ENCODE results near the gene C1GALT1C1. TPM values are rescaled to one million over a fixed set of nuclear protein-coding genes. Genes with fewer than 3 reads are reported as not detected.

C1GALT1C1 gene
- total and polyA plus RNA-seq, 3 experiments from 2014 or later: 16.6 to 25.9 (median 18.8) TPM

DNA sequence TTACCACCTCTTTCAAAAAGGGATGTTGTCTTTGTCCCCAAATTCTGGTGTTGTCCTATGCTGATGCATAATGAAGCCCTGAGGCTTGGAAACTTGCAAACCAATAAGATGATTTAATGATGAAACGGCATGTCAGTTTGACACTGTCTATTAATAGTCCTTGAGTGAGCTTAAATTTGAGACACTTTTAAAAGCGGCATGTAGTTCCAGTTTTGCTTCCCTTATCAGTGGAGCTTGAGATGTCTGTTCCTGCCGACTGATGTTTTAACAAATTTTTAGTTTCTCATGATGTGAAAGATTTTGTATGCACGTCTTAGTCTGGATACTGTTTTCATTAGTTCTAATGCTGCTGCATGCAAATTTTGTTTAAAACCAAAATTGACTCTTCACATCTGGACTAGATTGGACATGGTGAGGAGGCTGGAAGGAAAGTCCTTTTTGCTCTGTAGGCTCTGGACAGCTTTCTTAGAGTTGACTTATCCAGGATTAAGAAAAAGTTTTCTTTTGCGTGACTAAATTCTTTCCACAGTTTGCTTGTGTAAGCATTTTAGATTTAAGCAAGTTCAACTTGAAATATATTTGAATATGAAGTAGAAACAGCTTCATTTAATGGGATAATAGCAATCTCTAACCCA lies 11.7 kb downstream of the C1GALT1C1 start:
- no peaks in the 10 kb centered on the region for H3K9me3 ChIP-seq (ENCODE audit: low read length)
- no peaks in the 10 kb centered on the region for H3K4me1 Mint-ChIP-seq
- H3K36me3 Mint-ChIP-seq: peaks cover 0 to 48% (median 2%) of the 10 kb centered on the region in 3 donors
- H3K4me3 Mint-ChIP-seq: no peak overlapping the region
- POLR2A ChIA-PET: no interaction called here
- no peak for DNase-seq
- no peaks in the 10 kb centered on the region for H3K36me3 ChIP-seq (ENCODE audit: insufficient read depth, low read length)
- no peak overlapping the region for H3K27ac ChIP-seq (ENCODE audit: low read depth, low read length)
- no peak overlapping the region for H3K4me3 ChIP-seq (ENCODE audit: low read length)
- no peaks in the 10 kb centered on the region for H3K4me1 ChIP-seq (ENCODE audit: insufficient read depth, low read length)
- CTCF ChIA-PET: no interaction called here
- no peaks in the 10 kb centered on the region for H3K27me3 ChIP-seq (ENCODE audit: insufficient read depth, low read length, poor library complexity, severe bottlenecking)
- peaks cover 0 to 2% of the 10 kb centered on the region in 2 donors for H3K27me3 Mint-ChIP-seq
- H3K27ac Mint-ChIP-seq: no peak overlapping the region
- no peaks in the 10 kb centered on the region for H3K9me3 Mint-ChIP-seq

DNA sequence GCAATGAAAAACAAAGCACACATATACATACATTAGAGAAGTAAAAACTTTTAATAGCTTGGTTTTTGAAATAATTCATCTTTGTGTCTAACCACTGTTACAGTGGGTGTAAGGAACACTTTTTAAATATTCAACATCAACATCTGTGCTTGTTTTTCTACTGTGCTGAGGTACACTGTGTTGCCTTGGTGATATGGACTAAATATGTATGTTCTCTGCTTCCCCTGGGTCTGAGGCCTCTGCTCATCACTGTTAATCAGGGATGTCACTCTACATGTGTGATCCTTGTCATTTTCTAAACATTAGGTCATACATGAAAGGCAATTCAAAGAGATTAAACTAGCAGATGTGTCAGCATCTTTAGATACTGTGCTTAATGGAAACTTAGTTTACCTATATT lies 15.0 kb downstream of the C1GALT1C1 start:
- Mint-ChIP-seq H3K4me3 (no peak overlapping the region), H3K36me3 (peaks cover 0 to 52% (median 4%) of the 10 kb centered on the region in 3 donors), H3K27me3 (no peaks in the 10 kb centered on the region), H3K27ac (peak overlapping the region in 2 of 8 donors; percentile 11 to 45), H3K4me1 (no peaks in the 10 kb centered on the region), H3K9me3 (no peaks in the 10 kb centered on the region)
- Histone ChIP-seq H3K27me3 (ENCODE audit: insufficient read depth, low read length, poor library complexity, severe bottlenecking) (no peaks in the 10 kb centered on the region), H3K4me1 (ENCODE audit: insufficient read depth, low read length) (no peaks in the 10 kb centered on the region), H3K27ac (ENCODE audit: low read depth, low read length) (no peak overlapping the region), H3K36me3 (ENCODE audit: insufficient read depth, low read length) (peaks cover 3% of the 10 kb centered on the region), H3K9me3 (ENCODE audit: low read length) (no peaks in the 10 kb centered on the region), H3K4me3 (ENCODE audit: low read length) (no peak overlapping the region)
- ChIA-PET CTCF (no interaction called here), POLR2A (no interaction called here)
- DNase-seq: no peak

DNA sequence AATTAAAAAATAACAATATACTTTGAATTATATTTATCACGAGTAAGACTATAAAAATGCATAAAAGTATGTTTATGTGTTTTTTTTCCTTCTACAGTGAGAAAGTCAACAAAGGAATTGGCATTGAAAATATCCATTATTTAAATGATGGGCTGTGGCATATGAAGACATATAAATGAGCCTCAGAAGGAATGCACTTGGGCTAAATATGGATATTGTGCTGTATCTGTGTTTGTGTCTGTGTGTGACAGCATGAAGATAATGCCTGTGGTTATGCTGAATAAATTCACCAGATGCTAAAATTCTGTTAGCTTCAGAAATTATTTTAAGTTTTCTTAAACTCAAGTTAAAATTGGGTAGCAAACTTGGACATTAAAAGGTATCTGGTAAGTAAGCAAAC lies 17.8 kb downstream of the C1GALT1C1 start:
- H3K27me3 ChIP-seq (ENCODE audit: insufficient read depth, low read length, poor library complexity, severe bottlenecking): no peaks in the 10 kb centered on the region
- peaks cover 3% of the 10 kb centered on the region for H3K36me3 ChIP-seq (ENCODE audit: insufficient read depth, low read length)
- ChIA-PET CTCF (no interaction called here), POLR2A (no interaction called here)
- H3K27ac Mint-ChIP-seq: no peak overlapping the region
- no peaks in the 10 kb centered on the region for H3K9me3 ChIP-seq (ENCODE audit: low read length)
- H3K4me3 Mint-ChIP-seq: no peak overlapping the region
- no peaks in the 10 kb centered on the region for H3K9me3 Mint-ChIP-seq
- no peak for DNase-seq
- no peak overlapping the region for H3K4me3 ChIP-seq (ENCODE audit: low read length)
- peaks cover 0 to 58% (median 6%) of the 10 kb centered on the region in 3 donors for H3K36me3 Mint-ChIP-seq
- H3K4me1 ChIP-seq (ENCODE audit: insufficient read depth, low read length): no peaks in the 10 kb centered on the region
- no peaks in the 10 kb centered on the region for H3K27me3 Mint-ChIP-seq
- H3K27ac ChIP-seq (ENCODE audit: low read depth, low read length): no peak overlapping the region
- no peaks in the 10 kb centered on the region for H3K4me1 Mint-ChIP-seq

DNA sequence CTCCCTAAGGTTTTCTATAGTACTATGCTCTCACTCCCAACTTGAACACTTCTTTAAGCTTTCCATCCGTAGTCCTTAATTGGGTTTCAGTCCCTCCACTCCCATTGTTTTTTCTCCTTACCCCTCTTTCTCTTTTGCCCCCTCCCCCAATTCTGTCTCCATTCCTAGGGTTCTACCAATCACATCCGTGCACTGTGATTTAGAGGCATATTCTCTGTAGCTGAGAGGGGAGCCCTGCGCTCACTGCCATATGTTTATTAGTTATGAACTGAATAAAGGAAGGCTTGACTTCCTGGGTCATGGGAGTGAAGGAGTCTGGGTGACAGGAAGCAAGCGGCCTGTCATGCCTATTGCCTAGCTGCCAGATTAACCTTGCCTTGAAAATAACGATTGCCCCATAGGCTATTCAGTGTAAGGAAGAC lies 25.5 kb downstream of the C1GALT1C1 start:
- ChIA-PET POLR2A (interaction anchor here (0.7 to 1.7 kb wide), 3 partner anchors 25 to 43 kb away, joined by 3 to 39 read pairs (median 3); partner anchors contain the start of genes C1GALT1C1 and CUL4B), CTCF (interaction anchor here (1.3 kb wide), 1 partner anchor 43 kb away, joined by 4 read pairs; the partner anchor contains the start of gene CUL4B)
- Histone ChIP-seq H3K9me3 (ENCODE audit: low read length) (no peaks in the 10 kb centered on the region), H3K4me3 (ENCODE audit: low read length) (peak overlapping the region; percentile 57), H3K4me1 (ENCODE audit: insufficient read depth, low read length) (peaks cover 11% of the 10 kb centered on the region), H3K27me3 (ENCODE audit: insufficient read depth, low read length, poor library complexity, severe bottlenecking) (no peaks in the 10 kb centered on the region), H3K27ac (ENCODE audit: low read depth, low read length) (peak overlapping the region; percentile 87), H3K36me3 (ENCODE audit: insufficient read depth, low read length) (no peaks in the 10 kb centered on the region)
- peaks cover 0 to 25% (median 2%) of the 10 kb centered on the region in 3 donors for H3K36me3 Mint-ChIP-seq
- peak; percentile 1 to 51 (median 31) for DNase-seq
- peak overlapping the region; percentile 95 to 99 (median 97) for H3K27ac Mint-ChIP-seq
- H3K9me3 Mint-ChIP-seq: no peaks in the 10 kb centered on the region
- H3K4me1 Mint-ChIP-seq: peaks cover 7 to 13% (median 11%) of the 10 kb centered on the region in 3 donors
- H3K4me3 Mint-ChIP-seq: peak overlapping the region; percentile 93 to 98 (median 96)
- H3K27me3 Mint-ChIP-seq: peaks cover 0 to 9% of the 10 kb centered on the region in 2 donors

DNA sequence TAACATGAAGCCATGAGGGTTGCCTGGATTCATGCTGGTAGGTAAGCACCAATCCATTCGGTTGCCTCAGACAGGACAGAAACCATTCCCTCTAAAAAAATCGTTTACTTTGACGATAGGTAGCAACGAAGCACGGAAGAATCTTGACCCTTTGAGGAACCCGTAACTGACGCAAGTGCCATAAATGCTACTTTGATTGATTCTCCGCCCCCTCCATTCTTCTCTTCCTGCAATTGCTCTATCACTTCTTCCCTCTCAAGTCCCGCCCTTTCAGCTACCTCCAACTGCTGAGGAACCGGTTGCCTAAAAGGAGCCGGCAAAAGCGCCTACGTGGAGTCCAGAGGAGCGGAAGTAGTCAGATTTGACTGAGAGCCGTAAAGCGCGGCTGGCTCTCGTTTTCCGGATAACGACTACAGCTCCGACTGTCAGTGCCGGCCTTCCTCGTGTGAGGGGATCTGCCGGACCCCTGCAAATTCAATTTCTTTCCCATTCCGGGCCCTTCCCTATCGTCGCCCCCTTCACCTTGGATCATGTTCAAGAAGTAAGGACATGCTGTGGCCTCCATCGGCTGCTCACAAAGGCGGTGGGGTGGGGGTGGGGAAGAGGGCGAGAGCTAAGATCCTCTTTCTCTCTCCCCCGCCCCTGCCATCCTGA lies 26.0 kb downstream of the C1GALT1C1 start, which contains the start of gene MCTS1:
Gene MCTS1, plus strand, starts transcription at position 395 of the 654 bp plus-strand sequence. Its CDS starts 136 bp downstream, at position 531.
- peaks cover 0 to 9% of the 10 kb centered on the region in 2 donors for H3K27me3 Mint-ChIP-seq
- H3K36me3 ChIP-seq (ENCODE audit: insufficient read depth, low read length): no peaks in the 10 kb centered on the region
- H3K4me3 Mint-ChIP-seq: peak within 1 kb of the TSS; percentile 93 to 98 (median 96)
- peak; percentile 61 to 86 (median 82) for DNase-seq
- ChIA-PET POLR2A (interaction anchor here (0.9 to 1.7 kb wide), 3 partner anchors 26 to 42 kb away, joined by 3 to 39 read pairs (median 4); partner anchors contain the start of genes C1GALT1C1 and CUL4B), CTCF (interaction anchor here (1.3 kb wide), 1 partner anchor 43 kb away, joined by 4 read pairs; the partner anchor contains the start of gene CUL4B)
- H3K4me1 ChIP-seq (ENCODE audit: insufficient read depth, low read length): peaks cover 11% of the 10 kb centered on the region
- H3K27me3 ChIP-seq (ENCODE audit: insufficient read depth, low read length, poor library complexity, severe bottlenecking): no peaks in the 10 kb centered on the region
- peak within 1 kb of the TSS; percentile 87 for H3K27ac ChIP-seq (ENCODE audit: low read depth, low read length)
- H3K27ac Mint-ChIP-seq: peak within 1 kb of the TSS; percentile 95 to 99 (median 97)
- no peaks in the 10 kb centered on the region for H3K9me3 ChIP-seq (ENCODE audit: low read length)
- H3K4me1 Mint-ChIP-seq: peaks cover 7 to 13% (median 11%) of the 10 kb centered on the region in 3 donors
- no peaks in the 10 kb centered on the region for H3K9me3 Mint-ChIP-seq
- peak within 1 kb of the TSS; percentile 57 for H3K4me3 ChIP-seq (ENCODE audit: low read length)
- peaks cover 0 to 21% (median 2%) of the 10 kb centered on the region in 3 donors for H3K36me3 Mint-ChIP-seq

DNA sequence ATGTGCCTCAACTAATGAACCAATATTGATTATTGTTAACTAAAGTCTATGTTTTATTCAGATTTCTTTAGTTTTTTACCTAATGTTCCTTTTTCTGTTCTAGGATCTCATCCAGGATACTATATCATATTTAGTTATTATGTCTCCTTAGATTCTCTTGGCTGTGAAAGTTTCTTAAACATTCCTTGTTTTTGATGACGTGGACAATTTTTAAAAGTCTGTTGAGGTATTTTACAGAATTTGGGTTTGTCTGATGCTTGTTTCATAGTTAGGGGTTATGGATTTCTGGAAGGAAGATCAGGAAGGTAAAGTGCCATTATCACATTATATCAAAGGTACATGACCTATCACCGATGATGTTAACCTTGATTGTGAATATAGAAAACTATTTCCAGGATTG lies 44.2 kb downstream of the C1GALT1C1 start:
- Mint-ChIP-seq H3K27ac (no peak overlapping the region), H3K4me3 (no peak overlapping the region), H3K9me3 (peaks cover 0 to 2% (median 0%) of the 10 kb centered on the region in 5 donors), H3K27me3 (peaks cover 8 to 13% of the 10 kb centered on the region in 2 donors), H3K36me3 (no peaks in the 10 kb centered on the region), H3K4me1 (no peaks in the 10 kb centered on the region)
- no peaks in the 10 kb centered on the region for H3K9me3 ChIP-seq (ENCODE audit: low read length)
- no peak overlapping the region for H3K4me3 ChIP-seq (ENCODE audit: low read length)
- no peak for DNase-seq
- ChIA-PET POLR2A (no interaction called here), CTCF (no interaction called here)
- no peaks in the 10 kb centered on the region for H3K4me1 ChIP-seq (ENCODE audit: insufficient read depth, low read length)
- no peak overlapping the region for H3K27ac ChIP-seq (ENCODE audit: low read depth, low read length)
- H3K27me3 ChIP-seq (ENCODE audit: insufficient read depth, low read length, poor library complexity, severe bottlenecking): no peaks in the 10 kb centered on the region
- no peaks in the 10 kb centered on the region for H3K36me3 ChIP-seq (ENCODE audit: insufficient read depth, low read length)

Other genes starting within 250 kb of the C1GALT1C1 start
- gene LAMP2, start 160.8 kb downstream of the C1GALT1C1 start, total RNA-seq: 10 to 100 TPM; 39.1 to 39.6 TPM
- gene LAMP2, start 160.8 kb downstream of the C1GALT1C1 start, polyA plus RNA-seq: 74.3 TPM
- 10 to 100 TPM; 26.4 to 28.9 TPM for gene CUL4B, start 69.1 kb downstream of the C1GALT1C1 start, total RNA-seq
- gene CUL4B, start 69.1 kb downstream of the C1GALT1C1 start, polyA plus RNA-seq: 21.8 TPM
- gene MCTS1, start 26.0 kb downstream of the C1GALT1C1 start, total RNA-seq: 10 to 100 TPM; 61.1 to 75.9 TPM
- gene MCTS1, start 26.0 kb downstream of the C1GALT1C1 start, polyA plus RNA-seq: 85.6 TPM
- gene CT47B1, start 245.8 kb upstream of the C1GALT1C1 start, total RNA-seq: not detected
- not detected for gene CT47B1, start 245.8 kb upstream of the C1GALT1C1 start, polyA plus RNA-seq